GM15510 (cell line): ENCODE data around the gene TECPR2.

Source experiments
- POLR2A ChIP-seq: IDR thresholded peaks from 3 replicates; pipeline ENCODE4 v1.6.1; 2011; ENCODE audit warnings: borderline replicate concordance; ENCODE audit not compliant: insufficient read length; ENCODE audit errors: extremely low read depth

Gene TECPR2

DNA sequence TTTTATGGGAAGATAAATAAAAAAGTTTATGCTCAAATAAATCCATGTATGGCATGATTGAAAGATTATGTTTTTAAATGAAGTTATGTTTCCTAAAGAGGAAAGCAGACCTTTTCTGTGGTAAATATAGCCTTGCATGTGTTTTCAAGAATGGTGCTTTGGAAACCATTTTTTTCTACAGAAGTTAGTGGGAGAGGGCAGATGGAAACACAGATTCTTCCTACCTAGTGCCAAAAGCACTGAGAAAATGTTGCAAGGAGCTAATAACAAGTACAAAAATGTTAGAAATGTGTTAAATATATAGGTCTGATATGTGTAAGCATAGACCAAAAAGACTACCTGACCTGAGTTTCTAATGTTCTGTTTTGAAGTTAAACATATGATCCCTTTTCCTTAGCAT is 24.3 kb downstream of the TECPR2 start:
- no peak for TF ChIP-seq POLR2A

- TF ChIP-seq POLR2A: no peak
These were observed 26.5 kb downstream of the TECPR2 start for GRCh38 chr14:102389246-102389645.

DNA sequence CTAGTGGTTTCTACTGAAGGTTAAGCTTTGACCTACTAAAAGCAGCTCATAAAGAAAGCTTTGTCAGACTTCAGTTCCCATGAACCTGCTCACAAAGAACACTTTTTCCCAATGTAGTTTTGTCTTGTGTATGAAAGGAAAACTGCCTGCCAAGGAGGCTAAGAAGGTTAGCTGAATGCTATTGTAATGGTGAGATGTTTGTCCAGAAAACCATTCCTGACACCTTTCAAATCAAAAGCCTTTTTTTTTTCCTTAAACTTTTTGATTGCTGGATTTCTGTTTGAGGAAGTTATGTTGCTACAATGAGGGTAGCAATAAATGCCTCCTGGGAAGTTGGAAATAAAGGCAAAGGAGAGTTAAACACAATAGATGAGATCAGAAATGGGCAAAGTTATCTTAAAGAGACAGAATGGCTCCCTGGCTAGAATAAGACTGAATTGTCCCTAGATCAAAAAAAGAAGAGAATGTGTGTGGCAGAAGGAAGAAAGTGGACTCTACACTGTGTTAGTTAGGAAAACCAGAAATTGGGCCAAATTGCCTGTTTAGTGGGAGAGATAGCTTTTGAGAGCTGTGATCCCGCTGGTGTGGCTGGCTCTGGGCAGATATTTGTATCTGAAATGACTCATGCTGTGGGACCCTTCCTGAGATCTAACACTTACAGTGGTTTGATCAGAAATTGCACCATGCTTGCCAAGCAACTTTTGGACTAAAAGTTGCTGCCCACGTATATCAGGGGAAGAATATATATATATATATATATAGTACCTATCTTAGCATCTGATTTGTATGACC is 27.5 kb downstream of the TECPR2 start:
- no peak for TF ChIP-seq POLR2A

GRCh38 chr14:102392506-102392905 is 29.8 kb downstream of the TECPR2 start:
- no peak for TF ChIP-seq POLR2A

DNA sequence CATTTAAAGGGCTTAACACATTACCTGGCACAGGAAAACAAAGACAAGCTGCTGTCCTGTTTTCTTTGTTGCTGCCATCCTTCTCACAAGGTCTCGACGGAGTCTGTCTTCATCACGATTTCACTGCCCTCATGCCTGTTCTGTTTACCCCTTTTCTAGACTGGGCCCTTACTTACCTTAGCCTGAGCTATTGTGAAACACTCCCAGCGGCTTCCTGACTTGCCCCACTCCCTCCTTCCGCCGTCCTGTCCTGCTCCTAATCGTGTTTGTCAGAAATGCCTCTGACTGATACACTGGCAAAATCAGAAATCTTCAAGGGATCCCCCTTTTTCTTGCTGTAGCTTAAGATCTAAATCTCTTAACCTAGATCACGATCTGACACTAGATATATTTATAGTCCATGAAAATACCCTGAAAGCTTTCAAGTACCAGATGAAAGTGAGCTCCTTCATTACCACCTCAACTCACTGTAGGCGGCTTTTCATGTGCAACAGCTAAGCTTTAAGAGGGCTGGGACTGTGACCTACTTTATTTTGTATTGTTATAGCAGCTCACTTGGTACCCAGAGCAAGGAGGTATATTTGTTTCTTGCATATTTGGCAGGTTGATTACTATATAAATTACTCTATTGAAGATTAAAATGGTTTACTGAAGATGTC is 32.1 kb downstream of the TECPR2 start:
- TF ChIP-seq POLR2A: no peak

GRCh38 chr14:102396521-102396920 is 33.8 kb downstream of the TECPR2 start:
- TF ChIP-seq POLR2A: no peak

DNA sequence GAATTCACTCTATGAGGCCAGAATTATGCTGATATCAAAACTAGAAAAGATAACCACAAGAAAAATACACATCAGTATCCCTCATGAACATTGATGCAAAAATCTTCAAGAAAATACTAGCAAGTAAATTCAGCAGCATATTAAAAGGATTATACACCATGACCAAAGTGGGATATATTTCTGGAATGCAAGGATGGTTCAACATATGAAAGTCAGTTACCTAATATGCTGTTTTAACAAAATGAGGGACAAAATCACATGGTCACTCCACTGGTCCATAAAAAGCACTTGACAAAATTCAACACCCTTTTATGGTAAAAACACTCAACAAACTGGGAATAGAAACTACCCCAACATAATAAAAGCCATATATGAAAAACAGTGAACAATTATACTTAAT is 40.3 kb downstream of the TECPR2 start:
- TF ChIP-seq POLR2A: no peak

- TF ChIP-seq POLR2A: no peak
These were observed 44.5 kb downstream of the TECPR2 start for GRCh38 chr14:102407258-102407657.

DNA sequence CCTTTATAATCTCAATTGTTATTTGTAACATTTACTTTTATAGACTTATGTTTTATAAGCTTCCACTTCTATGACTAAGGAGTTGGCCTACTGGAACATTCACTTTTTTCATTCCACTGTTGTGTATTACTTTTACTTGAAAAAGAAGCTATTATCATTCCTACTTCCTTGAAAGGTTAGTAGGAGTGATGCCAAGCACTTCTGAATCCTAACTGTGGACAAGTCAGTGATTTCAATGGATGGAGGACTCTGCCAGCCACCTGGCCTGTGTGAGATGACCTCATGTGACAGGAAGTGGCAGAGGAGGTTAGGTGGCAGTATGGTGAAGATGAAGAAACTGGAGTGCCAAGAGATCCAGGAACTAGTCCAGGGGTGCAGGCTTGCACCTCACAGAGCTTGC is 46.0 kb downstream of the TECPR2 start:
- TF ChIP-seq POLR2A: no peak

DNA sequence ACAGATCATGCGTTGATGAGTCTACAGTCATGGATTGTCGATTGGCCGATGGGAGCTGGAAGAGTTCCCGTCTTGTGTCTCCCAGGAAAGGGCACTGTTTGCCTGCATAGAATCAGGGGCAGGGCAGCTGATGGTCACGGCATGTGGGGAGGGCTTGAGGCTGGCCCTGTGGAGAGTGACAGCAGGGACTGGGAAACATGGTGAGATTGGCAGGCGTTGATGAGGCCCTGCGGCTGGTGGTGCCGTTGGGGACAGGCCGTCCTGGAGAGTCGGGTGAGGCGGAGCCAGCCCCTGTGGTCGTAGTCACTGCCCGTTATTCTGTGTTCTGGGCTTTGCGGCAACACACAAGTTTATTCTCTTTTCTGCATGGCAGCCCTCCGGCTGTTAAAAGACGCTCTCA is 52.9 kb downstream of the TECPR2 start:
- no peak for TF ChIP-seq POLR2A

- no peak for TF ChIP-seq POLR2A
These were observed 54.3 kb downstream of the TECPR2 start for GRCh38 chr14:102417001-102417431.

DNA sequence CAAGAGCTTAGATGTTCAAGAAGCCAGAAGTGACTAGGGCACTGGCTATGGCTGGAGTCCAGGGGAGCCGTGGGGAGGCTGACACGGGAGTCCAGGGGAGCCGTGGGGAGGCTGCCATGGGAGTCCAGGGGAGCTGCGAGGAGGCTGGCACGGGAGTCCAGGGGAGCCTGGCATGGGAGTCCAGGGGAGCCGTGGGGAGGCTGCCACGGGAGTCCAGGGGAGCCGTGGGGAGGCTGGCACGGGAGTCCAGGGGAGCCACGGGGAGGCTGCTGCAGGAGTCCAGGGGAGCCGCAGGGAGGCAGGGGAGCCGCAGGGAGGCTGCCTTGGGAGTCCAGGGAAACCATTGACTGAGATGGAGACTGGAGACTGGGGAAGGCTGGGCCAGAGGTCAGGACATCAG is 54.9 kb downstream of the TECPR2 start:
- no peak for TF ChIP-seq POLR2A

DNA sequence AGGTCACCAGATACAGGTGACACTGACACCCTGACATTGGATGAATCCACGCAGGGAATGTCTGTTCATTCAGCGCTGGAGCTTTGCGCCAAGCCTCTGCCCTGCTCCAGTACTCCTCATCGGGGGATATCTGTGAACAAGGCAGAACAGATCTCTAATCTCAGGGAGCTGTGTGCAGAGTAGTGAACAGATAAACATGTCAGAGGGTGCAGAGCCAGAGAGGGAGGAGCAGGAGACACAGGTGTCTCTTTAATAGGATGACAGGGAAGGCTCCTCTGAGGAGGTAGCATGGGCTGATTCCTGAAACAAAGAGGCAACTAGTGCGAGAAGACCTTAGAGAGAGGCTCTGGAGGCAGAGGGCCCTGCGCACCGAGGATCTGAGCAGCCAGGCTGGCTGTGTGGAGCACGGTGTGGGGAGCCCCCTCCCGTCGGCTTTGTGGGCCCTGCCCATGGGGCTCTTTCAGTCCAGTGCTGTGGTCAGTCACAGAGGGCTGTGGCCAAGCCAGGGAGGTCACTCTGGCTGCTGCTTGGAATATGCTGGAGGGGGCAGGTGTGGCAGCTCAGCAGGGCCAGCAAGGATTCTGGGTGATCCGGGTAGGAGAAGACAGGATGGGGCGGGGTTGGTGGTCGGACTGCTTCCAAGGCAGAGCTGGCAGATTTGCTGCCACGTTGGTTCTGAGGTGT is 55.6 kb downstream of the TECPR2 start:
- no peak for TF ChIP-seq POLR2A

GRCh38 chr14:102418853-102419240 is 56.1 kb downstream of the TECPR2 start:
- TF ChIP-seq POLR2A: no peak

GRCh38 chr14:102419276-102419675 is 56.5 kb downstream of the TECPR2 start:
- no peak for TF ChIP-seq POLR2A
